CD4-positive, alpha-beta T cell (primary cell): ENCODE results near the gene XYLT1. TPM values are rescaled to one million over a fixed set of nuclear protein-coding genes. Genes with fewer than 3 reads are reported as not detected.
A peak's percentile ranks its signal among the peaks of the same experiment; 100 is the strongest.

Experiments used
- ATAC-seq: fragments of 200-7000 bp; cut with Tn5 transposase; one replicate; pipeline ENCODE4 v1.10.0; 2022; ENCODE audit warnings: mild to moderate bottlenecking; ENCODE audit not compliant: poor library complexity
- CTCF ChIA-PET: fragments of 350-600 bp; sonication (Branson Sonifier 250); formaldehyde crosslinking; loops from one replicate; lab custom pipeline; 2021; ENCODE audit warnings: antibody characterized with exemption, inconsistent platforms; lab: Charles Lee
- POLR2A ChIA-PET: fragments of 350-600 bp; sonication (Branson Sonifier 250); formaldehyde crosslinking; loops from one replicate; lab custom pipeline; 2021; ENCODE audit warnings: antibody characterized with exemption, inconsistent platforms; lab: Charles Lee
- DNase-seq, 14 experiments: peaks; one replicate each; pipeline ENCODE4 v3.0.0-alpha.2; 2013 to 2020; ENCODE audit warnings: mixed read lengths in 2 of 14
- H3K27ac ChIP-seq, 2 donors: one replicate each; pipeline versions ENCODE4 v1.5.1 to v1.7.0; 2013; ENCODE audit warnings: low read length in 2 of 2, low read depth in 1 of 2, mild to moderate bottlenecking in 1 of 2
- H3K27me3 ChIP-seq, 2 experiments: 1 replicate in 1 of 2; 2 replicates in 1 of 2; pipeline versions ENCODE4 v1.6.1 to v1.7.0; 2013; ENCODE audit warnings: low read length in 2 of 2, control low read depth in 1 of 2, mild to moderate bottlenecking in 1 of 2, moderate library complexity in 1 of 2; ENCODE audit not compliant: insufficient read depth in 2 of 2, control insufficient read depth in 1 of 2
- H3K36me3 ChIP-seq: one replicate; pipeline ENCODE4 v1.6.1; 2013; ENCODE audit warnings: low read length, control low read depth; ENCODE audit not compliant: insufficient read depth
- H3K4me1 ChIP-seq: one replicate; pipeline ENCODE4 v1.6.1; 2013; ENCODE audit warnings: low read length, control low read depth; ENCODE audit not compliant: insufficient read depth
- H3K4me3 ChIP-seq: one replicate; pipeline ENCODE4 v1.5.1; 2013; ENCODE audit warnings: mild to moderate bottlenecking, low read length, moderate library complexity
- H3K9me3 ChIP-seq, 2 experiments: 1 replicate in 1 of 2; 2 replicates in 1 of 2; pipeline versions ENCODE4 v1.6.1 to v1.7.0; 2013; ENCODE audit warnings: low read length in 2 of 2, mild to moderate bottlenecking in 2 of 2, control low read depth in 1 of 2, moderate library complexity in 1 of 2; ENCODE audit not compliant: control insufficient read depth in 1 of 2, insufficient read depth in 1 of 2
- H3K27ac Mint-ChIP-seq: one replicate; pipeline ENCODE4 v1.8.0; 2020; ENCODE audit warnings: mixed read lengths
- H3K27me3 Mint-ChIP-seq: one replicate; pipeline ENCODE4 v1.8.0; 2021; ENCODE audit warnings: mixed read lengths
- H3K36me3 Mint-ChIP-seq: one replicate; pipeline ENCODE4 v1.8.0; 2021; ENCODE audit warnings: low read depth, mixed read lengths
- H3K4me1 Mint-ChIP-seq: one replicate; pipeline ENCODE4 v1.8.0; 2021; ENCODE audit warnings: low read depth, mixed read lengths
- H3K4me3 Mint-ChIP-seq: one replicate; pipeline ENCODE4 v1.8.0; 2020; ENCODE audit warnings: mild to moderate bottlenecking, mixed read lengths
- H3K9me3 Mint-ChIP-seq: one replicate; pipeline ENCODE4 v1.8.0; 2020; ENCODE audit warnings: mixed read lengths
- CTCF ChIP-seq: fragments of 200-600 bp; IDR thresholded peaks from one replicate; pipeline ENCODE4 v1.8.0; 2022; ENCODE audit warnings: antibody characterized with exemption, mild to moderate bottlenecking
- intact Hi-C, 2 experiments: fragments of 100-400 bp; cut with DNase I in 1 of 2; cut with micrococcal nuclease in 1 of 2; formaldehyde crosslinking; loops; one replicate each; pipeline versions ENCODE4 v1.15.1 to v1.9.0; 2023 to 2025; cut with DNase I, micrococcal nuclease
- total RNA-seq, 174 experiments: library from RNA in 2 of 174; stranded (reverse) in 2 of 174; gene quantifications; one replicate each; pipeline ENCODE4 v1.2.3 and lab custom pipeline; 2021 to 2026

Gene XYLT1
- total RNA-seq, 2 experiments from 2014 or later: 26.0 to 27.1 TPM

- Mint-ChIP-seq H3K27me3 (no peaks in the 10 kb centered on the region), H3K4me1 (peaks cover 9% of the 10 kb centered on the region), H3K27ac (no peak overlapping the region), H3K9me3 (no peaks in the 10 kb centered on the region), H3K36me3 (peaks cover 37% of the 10 kb centered on the region), H3K4me3 (no peak overlapping the region)
- Histone ChIP-seq H3K4me3 (no peak overlapping the region), H3K4me1 (peaks cover 10% of the 10 kb centered on the region), H3K36me3 (peaks cover 9% of the 10 kb centered on the region), H3K9me3 (no peaks in the 10 kb centered on the region), H3K27ac (no peak overlapping the region), H3K27me3 (no peaks in the 10 kb centered on the region)
- POLR2A ChIA-PET: no interaction called here
- TF ChIP-seq CTCF: no peak
- CTCF ChIA-PET: no interaction called here
- DNase-seq (no peak), ATAC-seq (no peak)
- intact Hi-C loops: no loop called here
Measured at GRCh38 chr16:17107450-17107849, 363.3 kb downstream of the XYLT1 start.

GRCh38 chr16:17106243-17106791 is 364.4 kb downstream of the XYLT1 start:
- no peak for TF ChIP-seq CTCF

GRCh38 chr16:17105239-17105797 is 365.4 kb downstream of the XYLT1 start:
- Mint-ChIP-seq H3K27ac (peak overlapping the region; percentile 54), H3K4me3 (peak overlapping the region; percentile 40), H3K4me1 (peaks cover 9% of the 10 kb centered on the region), H3K27me3 (no peaks in the 10 kb centered on the region), H3K9me3 (no peaks in the 10 kb centered on the region), H3K36me3 (peaks cover 19% of the 10 kb centered on the region)
- Histone ChIP-seq H3K36me3 (peaks cover 4% of the 10 kb centered on the region), H3K9me3 (no peaks in the 10 kb centered on the region), H3K27ac (no peak overlapping the region), H3K4me3 (no peak overlapping the region), H3K27me3 (no peaks in the 10 kb centered on the region), H3K4me1 (peaks cover 10% of the 10 kb centered on the region)
- peak; percentile 80 for ATAC-seq
- ChIA-PET POLR2A (interaction anchor here (0.7 to 1.1 kb wide), 2 partner anchors 92 to 543 kb away, joined by 3 to 8 read pairs; no protein-coding TSS in a partner anchor), CTCF (no interaction called here)
- TF ChIP-seq CTCF: no peak
- intact Hi-C loops: no loop called here
- DNase-seq: peak in 3 of 14 experiments; percentile 13 to 30 (median 22)

More at GRCh38 chr16:17106243-17106791, 364.4 kb downstream of the XYLT1 start:
- Mint-ChIP-seq H3K4me3 (no peak overlapping the region), H3K4me1 (peaks cover 9% of the 10 kb centered on the region), H3K27ac (no peak overlapping the region), H3K9me3 (no peaks in the 10 kb centered on the region), H3K27me3 (no peaks in the 10 kb centered on the region), H3K36me3 (peaks cover 28% of the 10 kb centered on the region)
- ChIA-PET POLR2A (no interaction called here), CTCF (no interaction called here)
- Histone ChIP-seq H3K36me3 (peaks cover 5% of the 10 kb centered on the region), H3K27me3 (no peaks in the 10 kb centered on the region), H3K27ac (no peak overlapping the region), H3K4me3 (no peak overlapping the region), H3K9me3 (no peaks in the 10 kb centered on the region), H3K4me1 (peaks cover 10% of the 10 kb centered on the region)
- ATAC-seq (no peak), DNase-seq (no peak)
- intact Hi-C loops: no loop called here
